Urinary bladder (tissue), 4 donors: ENCODE measurements around the gene HTT. TPM values are rescaled to one million over a fixed set of nuclear protein-coding genes. Genes with fewer than 3 reads are reported as not detected.
A peak's percentile ranks its signal among the peaks of the same experiment; 100 is the strongest.

Source experiments
- DNase-seq: peaks from one replicate; pipeline ENCODE4 v3.0.0-alpha.2; 2015; ENCODE audit errors: extremely low spot score
- H3K27ac ChIP-seq: one replicate; pipeline ENCODE4 v1.5.1; 2013; ENCODE audit warnings: low read depth, mild to moderate bottlenecking, moderate library complexity
- H3K36me3 ChIP-seq: one replicate; pipeline ENCODE4 v1.6.1; 2013; ENCODE audit warnings: mild to moderate bottlenecking, moderate library complexity; ENCODE audit not compliant: insufficient read depth
- H3K4me1 ChIP-seq: one replicate; pipeline ENCODE4 v1.6.1; 2013; ENCODE audit warnings: mild to moderate bottlenecking, moderate library complexity; ENCODE audit not compliant: insufficient read depth
- H3K4me3 ChIP-seq: one replicate; pipeline ENCODE4 v1.5.1; 2013; ENCODE audit warnings: low read depth, low read length
- WGBS: extraction: QIAGEN DNeasy Blood & Tissue Kit; methylation state at CpG from one replicate; pipeline ENCODE4 v1.1.7; 2013; 5-methylcytosine and 5-hydroxymethylcytosine counted together
- polyA plus RNA-seq: library from polyadenylated mRNA; stranded (reverse); fragments of 200-250 nt; gene quantifications from one replicate; pipeline ENCODE4 v1.2.3, GENCODE V29; 2013
- total RNA-seq: library from RNA; depleted of rRNA; stranded (reverse); fragments of >200 nt; gene quantifications from one replicate; pipeline ENCODE4 v1.2.3, GENCODE V29; 2014
- donor health status: healthy with polysubstance abuse.
- donor health status: healthy.

The HTT gene
- total and polyA plus RNA-seq, 2 donors = 14.7 to 80.4 TPM

- no peaks in the 10 kb centered on the region for H3K36me3 ChIP-seq
- 89% methylated on average over 6 of the region's 6 CpGs for WGBS
- no peak overlapping the region for H3K4me3 ChIP-seq
- no peak for DNase-seq
- no peak overlapping the region for H3K27ac ChIP-seq
- no peaks in the 10 kb centered on the region for H3K4me1 ChIP-seq
Measured at GRCh38 chr4:3060946-3061345, 13.5 kb upstream of the HTT start.

GRCh38 chr4:3062471-3062870 is 12.0 kb upstream of the HTT start:
- no peaks in the 10 kb centered on the region for H3K4me1 ChIP-seq
- H3K36me3 ChIP-seq = no peaks in the 10 kb centered on the region
- WGBS = 77% methylated on average over 12 of the region's 12 CpGs

GRCh38 chr4:3065551-3065950 is 8.9 kb upstream of the HTT start:
- H3K4me1 ChIP-seq = no peaks in the 10 kb centered on the region
- DNase-seq = no peak

More at GRCh38 chr4:3062471-3062870, 12.0 kb upstream of the HTT start:
- Histone ChIP-seq H3K4me3 (no peak overlapping the region), H3K27ac (no peak overlapping the region)
- DNase-seq = no peak

GRCh38 chr4:3066836-3067400 is 7.6 kb upstream of the HTT start:
- WGBS = 69% methylated on average over 6 of the region's 6 CpGs
- Histone ChIP-seq H3K4me1 (no peaks in the 10 kb centered on the region), H3K36me3 (no peaks in the 10 kb centered on the region), H3K27ac (no peak overlapping the region), H3K4me3 (no peak overlapping the region)
- DNase-seq = no peak

More at GRCh38 chr4:3065551-3065950, 8.9 kb upstream of the HTT start:
- Histone ChIP-seq H3K4me3 (no peak overlapping the region), H3K27ac (no peak overlapping the region), H3K36me3 (no peaks in the 10 kb centered on the region)
- WGBS = 83% methylated on average over 3 of the region's 3 CpGs

GRCh38 chr4:3067473-3068001 is 6.9 kb upstream of the HTT start:
- H3K4me1 ChIP-seq = no peaks in the 10 kb centered on the region
- WGBS = 74% methylated on average over 6 of the region's 6 CpGs
- DNase-seq = no peak
- no peaks in the 10 kb centered on the region for H3K36me3 ChIP-seq
- no peak overlapping the region for H3K4me3 ChIP-seq
- H3K27ac ChIP-seq = no peak overlapping the region

GRCh38 chr4:3069661-3070199 is 4.8 kb upstream of the HTT start:
- no peak for DNase-seq
- WGBS = 72% methylated on average over 16 of the region's 16 CpGs
- no peaks in the 10 kb centered on the region for H3K4me1 ChIP-seq

GRCh38 chr4:3070709-3071500 is 3.6 kb upstream of the HTT start:
- no peak overlapping the region for H3K4me3 ChIP-seq
- DNase-seq = no peak
- no peaks in the 10 kb centered on the region for H3K4me1 ChIP-seq
- WGBS = 77% methylated on average over 3 of the region's 3 CpGs
- H3K36me3 ChIP-seq = no peaks in the 10 kb centered on the region
- no peak overlapping the region for H3K27ac ChIP-seq

More at GRCh38 chr4:3069661-3070199, 4.8 kb upstream of the HTT start:
- Histone ChIP-seq H3K27ac (no peak overlapping the region), H3K4me3 (no peak overlapping the region), H3K36me3 (no peaks in the 10 kb centered on the region)

GRCh38 chr4:3071811-3072210 is 2.7 kb upstream of the HTT start:
- DNase-seq = no peak
- 75% methylated on average over 7 of the region's 7 CpGs for WGBS
- Histone ChIP-seq H3K4me3 (no peak overlapping the region), H3K4me1 (no peaks in the 10 kb centered on the region), H3K36me3 (no peaks in the 10 kb centered on the region), H3K27ac (no peak overlapping the region)

GRCh38 chr4:3073158-3074077 is 1.1 kb upstream of the HTT start:
- WGBS = 9% methylated on average over 54 of the region's 54 CpGs
- DNase-seq = no peak
- Histone ChIP-seq H3K4me1 (no peaks in the 10 kb centered on the region), H3K27ac (peak overlapping the region; percentile 78), H3K4me3 (peak overlapping the region; percentile 62), H3K36me3 (no peaks in the 10 kb centered on the region)

- H3K27ac ChIP-seq = peak overlapping the region; percentile 92
- WGBS = under 1% methylated on average over 60 of the region's 60 CpGs
- DNase-seq = no peak
- H3K4me3 ChIP-seq = peak overlapping the region; percentile 83
- H3K36me3 ChIP-seq = no peaks in the 10 kb centered on the region
- H3K4me1 ChIP-seq = no peaks in the 10 kb centered on the region
Measured at GRCh38 chr4:3074846-3075651, 568 bp downstream of the HTT start.

- DNase-seq = no peak
- WGBS = under 1% methylated on average over 8 of the region's 8 CpGs
- Histone ChIP-seq H3K4me3 (peak overlapping the region; percentile 83), H3K36me3 (no peaks in the 10 kb centered on the region), H3K27ac (no peak overlapping the region), H3K4me1 (no peaks in the 10 kb centered on the region)
Measured at GRCh38 chr4:3075652-3075981, 1.1 kb downstream of the HTT start.

GRCh38 chr4:3077796-3078195 is 3.3 kb downstream of the HTT start:
- H3K4me3 ChIP-seq = no peak overlapping the region
- DNase-seq = no peak
- H3K27ac ChIP-seq = no peak overlapping the region
- H3K36me3 ChIP-seq = no peaks in the 10 kb centered on the region
- H3K4me1 ChIP-seq = no peaks in the 10 kb centered on the region
- 72% methylated on average over 2 of the region's 2 CpGs for WGBS

GRCh38 chr4:3079694-3080123 is 5.2 kb downstream of the HTT start:
- H3K27ac ChIP-seq = no peak overlapping the region
- 85% methylated on average over 6 of the region's 6 CpGs for WGBS
- H3K36me3 ChIP-seq = no peaks in the 10 kb centered on the region
- DNase-seq = no peak
- H3K4me1 ChIP-seq = no peaks in the 10 kb centered on the region
- no peak overlapping the region for H3K4me3 ChIP-seq
